Measurements from ENCODE around the gene MMP27. TPM values are rescaled to one million over a fixed set of nuclear protein-coding genes. Genes with fewer than 3 reads are reported as not detected.

MMP27 gene
- total RNA-seq, 2 donors from 2014 or later = not detected

GRCh38 chr11:102680945-102681344 is 24.6 kb downstream of the MMP27 start:
- Histone ChIP-seq H3K36me3 (ENCODE audit: control insufficient read depth, insufficient read depth, low read length) (no peaks in the 10 kb centered on the region), H3K4me3 (ENCODE audit: low read length) (no peak overlapping the region), H3K27ac (ENCODE audit: low read depth, low read length) (no peak overlapping the region), H3K9me3 (ENCODE audit: control insufficient read depth, low read length) (peaks cover 11% of the 10 kb centered on the region), H3K27me3 (ENCODE audit: control insufficient read depth, insufficient read depth, low read length, poor library complexity, severe bottlenecking) (no peaks in the 10 kb centered on the region), H3K4me1 (ENCODE audit: control insufficient read depth, insufficient read depth, low read length) (no peaks in the 10 kb centered on the region), H3K9ac (ENCODE audit: extremely low read depth, low read length, poor library complexity, severe bottlenecking) (no peak overlapping the region)
- Mint-ChIP-seq H3K27me3 (ENCODE audit: insufficient read depth) (no peaks in the 10 kb centered on the region), H3K4me3 (no peak overlapping the region), H3K9me3 (no peaks in the 10 kb centered on the region), H3K36me3 (ENCODE audit: low read depth) (no peaks in the 10 kb centered on the region), H3K4me1 (no peaks in the 10 kb centered on the region), H3K27ac (no peak overlapping the region)
- no peak for TF ChIP-seq CTCF (conservative IDR thresholded peaks at IDR 0.05)
- DNase-seq = no peak
- 60 to 80% methylated on average over 1 of the region's 1 CpG for WGBS, 2 experiments (ENCODE audit: insufficient coverage in 1 of 2, insufficient read length in 1 of 2)

DNA sequence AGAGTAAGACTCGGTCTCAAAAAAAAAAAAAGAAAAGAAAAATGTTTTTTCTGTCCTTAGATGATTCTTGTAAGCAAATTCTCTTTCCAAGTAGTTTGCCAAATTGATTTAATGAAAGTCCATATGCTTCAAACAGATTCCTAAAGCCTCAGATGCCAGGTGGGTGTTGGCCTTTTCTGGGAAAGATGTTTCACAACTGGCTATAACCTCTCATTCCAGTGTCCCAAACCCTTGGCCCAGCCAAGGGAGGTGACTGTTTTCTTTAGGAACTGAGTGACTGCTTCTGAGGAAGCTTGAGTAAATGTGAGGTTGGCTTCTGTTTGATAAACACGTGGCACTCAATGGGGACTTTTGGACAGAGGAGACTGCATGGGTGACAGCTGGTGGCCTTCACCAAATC is 27.5 kb downstream of the MMP27 start:
- Histone ChIP-seq H3K36me3 (ENCODE audit: control insufficient read depth, insufficient read depth, low read length) (no peaks in the 10 kb centered on the region), H3K27ac (ENCODE audit: low read depth, low read length) (no peak overlapping the region), H3K4me1 (ENCODE audit: control insufficient read depth, insufficient read depth, low read length) (no peaks in the 10 kb centered on the region), H3K4me3 (ENCODE audit: low read length) (no peak overlapping the region), H3K9ac (ENCODE audit: extremely low read depth, low read length, poor library complexity, severe bottlenecking) (no peak overlapping the region), H3K9me3 (ENCODE audit: control insufficient read depth, low read length) (no peaks in the 10 kb centered on the region), H3K27me3 (ENCODE audit: control insufficient read depth, insufficient read depth, low read length, poor library complexity, severe bottlenecking) (no peaks in the 10 kb centered on the region)
- WGBS, 2 experiments (ENCODE audit: insufficient coverage in 1 of 2, insufficient read length in 1 of 2) = 94 to 100% methylated on average over 1 to 2 of the region's 2 CpGs
- no peaks in the 10 kb centered on the region for H3K36me3 Mint-ChIP-seq (ENCODE audit: low read depth)
- no peak overlapping the region for H3K27ac Mint-ChIP-seq
- no peaks in the 10 kb centered on the region for H3K4me1 Mint-ChIP-seq
- H3K27me3 Mint-ChIP-seq (ENCODE audit: insufficient read depth) = no peaks in the 10 kb centered on the region
- no peaks in the 10 kb centered on the region for H3K9me3 Mint-ChIP-seq
- no peak overlapping the region for H3K4me3 Mint-ChIP-seq
- no peak for DNase-seq
- no peak for TF ChIP-seq CTCF (conservative IDR thresholded peaks at IDR 0.05)

DNA sequence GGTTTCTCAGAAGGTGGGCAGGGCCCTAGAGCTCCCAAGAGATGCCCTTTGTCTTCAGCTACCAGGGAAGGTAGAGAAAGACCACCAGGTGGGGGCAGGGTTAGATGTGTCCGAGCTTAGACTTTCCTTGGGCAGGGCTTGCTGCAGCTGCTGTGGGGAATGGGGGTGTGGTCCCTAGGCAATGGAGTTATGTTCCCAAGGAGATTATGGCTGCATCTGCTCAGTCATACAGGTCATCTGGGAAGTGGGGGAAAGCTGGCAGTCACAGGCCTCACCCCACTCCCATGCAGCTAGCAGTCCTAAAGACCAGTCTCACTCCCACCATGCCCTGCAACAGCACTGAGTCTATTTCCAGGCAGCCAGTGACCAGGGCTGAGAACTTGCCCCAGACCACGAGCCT is 29.5 kb downstream of the MMP27 start:
- Histone ChIP-seq H3K9me3 (ENCODE audit: control insufficient read depth, low read length) (peaks cover 3% of the 10 kb centered on the region), H3K27ac (ENCODE audit: low read depth, low read length) (no peak overlapping the region), H3K36me3 (ENCODE audit: control insufficient read depth, insufficient read depth, low read length) (no peaks in the 10 kb centered on the region), H3K9ac (ENCODE audit: extremely low read depth, low read length, poor library complexity, severe bottlenecking) (no peak overlapping the region), H3K27me3 (ENCODE audit: control insufficient read depth, insufficient read depth, low read length, poor library complexity, severe bottlenecking) (no peaks in the 10 kb centered on the region), H3K4me3 (ENCODE audit: low read length) (no peak overlapping the region), H3K4me1 (ENCODE audit: control insufficient read depth, insufficient read depth, low read length) (no peaks in the 10 kb centered on the region)
- no peaks in the 10 kb centered on the region for H3K27me3 Mint-ChIP-seq (ENCODE audit: insufficient read depth)
- H3K9me3 Mint-ChIP-seq = no peaks in the 10 kb centered on the region
- no peak for TF ChIP-seq CTCF (conservative IDR thresholded peaks at IDR 0.05)
- no peak overlapping the region for H3K27ac Mint-ChIP-seq
- H3K4me3 Mint-ChIP-seq = no peak overlapping the region
- no peaks in the 10 kb centered on the region for H3K4me1 Mint-ChIP-seq
- no peaks in the 10 kb centered on the region for H3K36me3 Mint-ChIP-seq (ENCODE audit: low read depth)
- 80 to 93% methylated on average over 1 to 2 of the region's 2 CpGs for WGBS, 2 experiments (ENCODE audit: insufficient coverage in 1 of 2, insufficient read length in 1 of 2)
- no peak for DNase-seq
